ENCODE measurements around the gene KLF12. TPM values are rescaled to one million over a fixed set of nuclear protein-coding genes. Genes with fewer than 3 reads are reported as not detected.

The KLF12 gene
- total RNA-seq, 1 experiment from 2014 or later = 7.8 TPM

DNA sequence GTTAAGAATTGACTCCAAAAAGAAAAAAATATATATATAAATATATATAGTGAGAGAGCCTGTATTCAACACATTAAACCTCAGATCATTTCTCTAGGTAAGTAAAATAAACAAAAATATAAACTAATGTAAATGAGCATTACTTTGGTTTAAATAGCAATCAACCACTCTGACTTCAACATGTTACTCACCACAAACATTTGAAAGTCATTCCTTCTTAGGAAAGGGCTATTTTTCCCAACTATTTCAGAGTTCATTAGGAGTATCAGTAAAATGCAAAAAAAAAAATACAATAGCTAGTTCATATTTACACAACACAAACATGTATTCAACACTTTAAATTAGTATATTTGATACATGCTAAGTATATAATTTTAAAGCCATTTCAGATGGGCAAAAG lies 40.5 kb downstream of the KLF12 start:
- TF ChIP-seq EZH2 (IDR thresholded peaks at IDR 0.05) (no peak), FOSL1 (IDR thresholded peaks at IDR 0.05; ENCODE audit: low read depth) (no peak)
- TF ChIP-seq, protein P1, sequence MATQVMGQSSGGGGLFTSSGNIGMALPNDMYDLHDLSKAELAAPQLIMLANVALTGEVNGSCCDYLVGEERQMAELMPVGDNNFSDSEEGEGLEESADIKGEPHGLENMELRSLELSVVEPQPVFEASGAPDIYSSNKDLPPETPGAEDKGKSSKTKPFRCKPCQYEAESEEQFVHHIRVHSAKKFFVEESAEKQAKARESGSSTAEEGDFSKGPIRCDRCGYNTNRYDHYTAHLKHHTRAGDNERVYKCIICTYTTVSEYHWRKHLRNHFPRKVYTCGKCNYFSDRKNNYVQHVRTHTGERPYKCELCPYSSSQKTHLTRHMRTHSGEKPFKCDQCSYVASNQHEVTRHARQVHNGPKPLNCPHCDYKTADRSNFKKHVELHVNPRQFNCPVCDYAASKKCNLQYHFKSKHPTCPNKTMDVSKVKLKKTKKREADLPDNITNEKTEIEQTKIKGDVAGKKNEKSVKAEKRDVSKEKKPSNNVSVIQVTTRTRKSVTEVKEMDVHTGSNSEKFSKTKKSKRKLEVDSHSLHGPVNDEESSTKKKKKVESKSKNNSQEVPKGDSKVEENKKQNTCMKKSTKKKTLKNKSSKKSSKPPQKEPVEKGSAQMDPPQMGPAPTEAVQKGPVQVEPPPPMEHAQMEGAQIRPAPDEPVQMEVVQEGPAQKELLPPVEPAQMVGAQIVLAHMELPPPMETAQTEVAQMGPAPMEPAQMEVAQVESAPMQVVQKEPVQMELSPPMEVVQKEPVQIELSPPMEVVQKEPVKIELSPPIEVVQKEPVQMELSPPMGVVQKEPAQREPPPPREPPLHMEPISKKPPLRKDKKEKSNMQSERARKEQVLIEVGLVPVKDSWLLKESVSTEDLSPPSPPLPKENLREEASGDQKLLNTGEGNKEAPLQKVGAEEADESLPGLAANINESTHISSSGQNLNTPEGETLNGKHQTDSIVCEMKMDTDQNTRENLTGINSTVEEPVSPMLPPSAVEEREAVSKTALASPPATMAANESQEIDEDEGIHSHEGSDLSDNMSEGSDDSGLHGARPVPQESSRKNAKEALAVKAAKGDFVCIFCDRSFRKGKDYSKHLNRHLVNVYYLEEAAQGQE (IDR thresholded peaks at IDR 0.05; ENCODE audit: low read depth) = no peak
- TF ChIP-seq, protein P2, sequence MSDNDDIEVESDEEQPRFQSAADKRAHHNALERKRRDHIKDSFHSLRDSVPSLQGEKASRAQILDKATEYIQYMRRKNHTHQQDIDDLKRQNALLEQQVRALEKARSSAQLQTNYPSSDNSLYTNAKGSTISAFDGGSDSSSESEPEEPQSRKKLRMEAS (IDR thresholded peaks at IDR 0.05) = no peak
- H3K36me3 ChIP-seq (ENCODE audit: control insufficient read depth in 1 of 2, insufficient read depth in 2 of 2, low read length in 2 of 2) = no peaks in the 10 kb centered on the region
- H2AFZ ChIP-seq (ENCODE audit: low read depth, low read length, poor library complexity, severe bottlenecking) = no peak overlapping the region
- no peaks in the 10 kb centered on the region for H3K9me3 ChIP-seq (ENCODE audit: control insufficient read depth in 1 of 2, insufficient read depth in 1 of 2, low read depth in 1 of 2, low read length in 2 of 2)
- BruUV-seq (replicated peaks) = no TSS peak
- DNase-seq (ENCODE audit: low read depth, low spot score) (no peak), ATAC-seq (no peak)
- H3K27me3 ChIP-seq (ENCODE audit: insufficient read depth, low read length) = no peaks in the 10 kb centered on the region
- POLR2A ChIA-PET = no interaction called here
- H3K79me2 ChIP-seq (ENCODE audit: insufficient read depth, low read length) = no peaks in the 10 kb centered on the region
- no peak overlapping the region for H3K4me3 ChIP-seq (replicated peaks in 1 of 2; ENCODE audit: low read depth in 1 of 2, low read length in 2 of 2)
- RAD21 ChIA-PET (ENCODE audit: low non-redundant PET in 1 of 2, low total read pairs in 2 of 2, uncharacterized antibody in 2 of 2, unreplicated experiment in 2 of 2) = no interaction called here
- H4K20me1 ChIP-seq (ENCODE audit: insufficient read depth) = no peaks in the 10 kb centered on the region; the same call in 1 of the 2 replicates
- no peaks in the 10 kb centered on the region for H3K9me2 ChIP-seq (ENCODE audit: insufficient read depth)
- H3K4me2 ChIP-seq (ENCODE audit: low read length) = no peak overlapping the region
- intact Hi-C loops (cut with micrococcal nuclease) = no loop called here
- no peak overlapping the region for H3K9ac ChIP-seq (ENCODE audit: low read length)
- no peaks in the 10 kb centered on the region for H3K4me1 ChIP-seq (ENCODE audit: control insufficient read depth in 1 of 2, insufficient read depth in 2 of 2, low read length in 2 of 2)
- H3K27ac ChIP-seq (ENCODE audit: low read depth, low read length) = no peak overlapping the region
- CTCF ChIA-PET = no interaction called here

DNA sequence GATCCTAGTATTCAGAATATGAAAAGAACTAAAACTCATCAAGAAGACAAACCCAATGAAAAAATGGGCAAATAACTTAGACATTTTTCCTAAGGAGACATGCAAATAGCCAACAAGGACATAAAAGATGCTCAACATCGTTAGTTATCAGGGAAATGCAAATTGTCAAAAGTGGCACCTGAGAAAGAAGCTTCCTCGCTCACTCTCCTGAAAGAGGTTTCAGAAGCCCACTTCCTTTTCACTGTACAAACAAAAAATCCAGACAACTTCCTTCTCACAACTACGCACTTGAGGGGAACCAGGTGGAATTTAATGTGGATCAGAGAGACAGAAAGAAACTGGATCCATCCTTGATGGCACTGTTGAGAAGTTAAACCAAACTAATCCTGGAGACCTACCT lies 41.5 kb downstream of the KLF12 start:
- Histone ChIP-seq H3K4me2 (ENCODE audit: low read length) (no peak overlapping the region), H3K4me3 (replicated peaks in 1 of 2; ENCODE audit: low read depth in 1 of 2, low read length in 2 of 2) (no peak overlapping the region), H2AFZ (ENCODE audit: low read depth, low read length, poor library complexity, severe bottlenecking) (no peak overlapping the region), H3K4me1 (ENCODE audit: control insufficient read depth in 1 of 2, insufficient read depth in 2 of 2, low read length in 2 of 2) (no peaks in the 10 kb centered on the region), H3K9ac (ENCODE audit: low read length) (no peak overlapping the region), H4K20me1 (ENCODE audit: insufficient read depth) (no peaks in the 10 kb centered on the region; the same call in 1 of the 2 replicates), H3K27ac (ENCODE audit: low read depth, low read length) (no peak overlapping the region), H3K9me2 (ENCODE audit: insufficient read depth) (no peaks in the 10 kb centered on the region), H3K27me3 (ENCODE audit: insufficient read depth, low read length) (no peaks in the 10 kb centered on the region), H3K9me3 (ENCODE audit: control insufficient read depth in 1 of 2, insufficient read depth in 1 of 2, low read depth in 1 of 2, low read length in 2 of 2) (no peaks in the 10 kb centered on the region), H3K79me2 (ENCODE audit: insufficient read depth, low read length) (no peaks in the 10 kb centered on the region), H3K36me3 (ENCODE audit: control insufficient read depth in 1 of 2, insufficient read depth in 2 of 2, low read length in 2 of 2) (no peaks in the 10 kb centered on the region)
- ChIA-PET RAD21 (ENCODE audit: low non-redundant PET in 1 of 2, low total read pairs in 2 of 2, uncharacterized antibody in 2 of 2, unreplicated experiment in 2 of 2) (no interaction called here), CTCF (no interaction called here), POLR2A (no interaction called here)
- no peak for DNase-seq (ENCODE audit: low read depth, low spot score)
- ATAC-seq = no peak
- TF ChIP-seq ZNF274 (IDR thresholded peaks at IDR 0.05; ENCODE audit: low read depth, low read length) (no peak), POLR2AphosphoS5 (IDR thresholded peaks at IDR 0.05; ENCODE audit: low read depth, low read length) (no peak), JUND (IDR thresholded peaks at IDR 0.05) (no peak), CBX3 (IDR thresholded peaks at IDR 0.05; ENCODE audit: low read depth) (no peak), EZH2phosphoT487 (IDR thresholded peaks at IDR 0.05; ENCODE audit: borderline replicate concordance) (no peak), YY1 (IDR thresholded peaks at IDR 0.05; ENCODE audit: extremely low read depth, insufficient replicate concordance, low read depth, low read length) (no peak), EZH2 (IDR thresholded peaks at IDR 0.05) (no peak)
- TF ChIP-seq, protein P3, sequence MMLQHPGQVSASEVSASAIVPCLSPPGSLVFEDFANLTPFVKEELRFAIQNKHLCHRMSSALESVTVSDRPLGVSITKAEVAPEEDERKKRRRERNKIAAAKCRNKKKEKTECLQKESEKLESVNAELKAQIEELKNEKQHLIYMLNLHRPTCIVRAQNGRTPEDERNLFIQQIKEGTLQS (IDR thresholded peaks at IDR 0.05) = no peak
- no TSS peak for BruUV-seq (replicated peaks)
- intact Hi-C loops (cut with micrococcal nuclease) = no loop called here

Measured in HCT116 (cell line).